PC-9 (cell line): ENCODE results near the gene KCNJ6. TPM values are rescaled to one million over a fixed set of nuclear protein-coding genes. Genes with fewer than 3 reads are reported as not detected.
"Not testable (repeated sequence)": the region's sequence is repeated elsewhere in the genome, so short reads cannot be mapped to it uniquely, and the experiment has no call there.

Experiments used
- BruUV-seq: library from RNA; stranded (reverse); fragments of 400-500 nt; replicated peaks from 2 replicates; lab custom pipeline; 2021; lab: Mats Ljungman, UMichigan
- CTCF ChIA-PET: fragments of 300-600 bp; sonication (Branson Sonifier 250); formaldehyde crosslinking; loops from one replicate; lab custom pipeline; 2022; ENCODE audit warnings: antibody characterized with exemption; lab: Charles Lee
- POLR2A ChIA-PET: fragments of 300-600 bp; sonication (Branson Sonifier 250); formaldehyde crosslinking; loops from one replicate; lab custom pipeline; 2022; ENCODE audit warnings: antibody characterized with exemption; ENCODE audit not compliant: unreplicated experiment; lab: Charles Lee
- DNase-seq, 2 experiments: peaks; one replicate each; pipeline versions ENCODE4 v3.0.0 to v3.0.0-alpha.2; 2015 to 2022; ENCODE audit warnings: mixed read lengths in 1 of 2
- H2AFZ ChIP-seq: fragments of 200-600 bp; sonication (generic); 2 replicates; pipeline ENCODE4 v1.8.1; 2017; ENCODE audit warnings: antibody characterized with exemption
- H3F3A ChIP-seq: fragments of 200-600 bp; sonication (generic); 2 replicates; pipeline ENCODE4 v1.8.1; 2017; ENCODE audit warnings: antibody characterized with exemption, mild to moderate bottlenecking, low read depth; ENCODE audit not compliant: insufficient read depth
- H3K27ac ChIP-seq: fragments of 200-600 bp; sonication (generic); 2 replicates; pipeline ENCODE4 v1.6.1; 2016; ENCODE audit warnings: mixed run types
- H3K27me3 ChIP-seq: fragments of 200-600 bp; sonication (generic); 2 replicates; pipeline ENCODE4 v1.6.1; 2016; ENCODE audit warnings: low read depth, mixed run types; ENCODE audit not compliant: insufficient read depth
- H3K36me3 ChIP-seq: fragments of 200-600 bp; sonication (generic); 2 replicates; pipeline ENCODE4 v1.6.1; 2016; ENCODE audit warnings: low read depth, mixed run types
- H3K4me1 ChIP-seq: fragments of 200-600 bp; sonication (generic); replicated peaks from 2 replicates; pipeline ENCODE4 v1.6.1; 2016; ENCODE audit warnings: mixed run types; ENCODE audit not compliant: insufficient read depth
- H3K4me2 ChIP-seq: fragments of 200-600 bp; sonication (generic); 2 replicates; pipeline ENCODE4 v1.6.1; 2017; ENCODE audit warnings: mixed run types
- H3K4me3 ChIP-seq: fragments of 200-600 bp; sonication (generic); 2 replicates; pipeline ENCODE4 v1.6.1; 2016; ENCODE audit warnings: mixed run types
- H3K79me2 ChIP-seq: fragments of 200-600 bp; sonication (generic); 2 replicates; pipeline ENCODE4 v1.6.1; 2017; ENCODE audit warnings: low read depth, mixed run types
- H3K9me2 ChIP-seq: fragments of 200-600 bp; sonication (generic); 2 replicates; pipeline ENCODE4 v1.8.1; 2017; ENCODE audit warnings: mild to moderate bottlenecking; ENCODE audit not compliant: insufficient read depth
- H3K9me3 ChIP-seq: fragments of 200-600 bp; sonication (generic); 2 replicates; pipeline ENCODE4 v1.8.1; 2016; ENCODE audit warnings: low read depth; ENCODE audit not compliant: insufficient read depth
- H4K20me1 ChIP-seq: fragments of 200-600 bp; sonication (generic); 2 replicates; pipeline ENCODE4 v1.8.1; 2017; ENCODE audit not compliant: insufficient read depth
- EZH2 ChIP-seq: fragments of 200-600 bp; sonication (generic); IDR thresholded peaks from 2 replicates; pipeline ENCODE4 v1.8.0; 2017; ENCODE audit warnings: antibody characterized with exemption, low read depth
- intact Hi-C: fragments of 100-400 bp; cut with micrococcal nuclease; formaldehyde crosslinking; loops from one replicate; pipeline ENCODE4 v1.10.0; 2022; ENCODE audit not compliant: unreplicated experiment
- total RNA-seq: library from RNA; stranded (reverse); gene quantifications from 2 replicates; pipeline ENCODE4 v1.2.3, GENCODE V29; 2021
- TF ChIP-seq, protein P1 (sequence below): fragments of 200-600 bp; sonication (generic); conservative IDR thresholded peaks from 2 replicates; pipeline ENCODE4 v1.6.1; 2017; ENCODE audit warnings: mixed run types, antibody characterized with exemption, mild to moderate bottlenecking, moderate library complexity

KCNJ6 gene
- total RNA-seq, 1 experiment from 2014 or later = not detected

DNA sequence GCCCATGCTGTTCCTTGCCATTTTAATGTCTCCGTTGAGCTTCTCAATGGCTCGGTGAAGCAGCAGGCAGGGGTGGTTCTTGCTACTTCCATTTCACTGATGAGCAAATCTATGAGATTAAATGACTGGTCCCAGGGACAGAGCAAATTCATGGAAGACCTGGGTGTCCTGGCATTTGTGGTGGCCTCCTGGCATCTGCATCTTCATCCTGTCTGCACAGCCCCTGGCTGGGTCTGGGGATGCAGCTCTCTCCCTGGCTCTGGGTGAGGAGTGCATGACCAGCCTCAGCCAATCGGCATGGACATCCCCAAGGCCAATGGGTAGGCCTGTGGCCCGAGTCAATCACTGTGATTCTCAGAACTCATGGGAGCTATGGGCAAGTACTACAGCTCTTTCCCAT lies 261.7 kb downstream of the KCNJ6 start:
- Histone ChIP-seq H3F3A (peaks cover 15% of the 10 kb centered on the region; the same call in 1 of the 2 replicates), H3K4me3 (no peak overlapping the region), H2AFZ (no peak overlapping the region), H3K79me2 (no peaks in the 10 kb centered on the region), H3K4me1 (peaks cover 20% of the 10 kb centered on the region), H3K4me2 (no peak overlapping the region), H3K36me3 (no peaks in the 10 kb centered on the region), H3K27ac (no peak overlapping the region), H4K20me1 (no peaks in the 10 kb centered on the region), H3K9me3 (no peaks in the 10 kb centered on the region), H3K27me3 (no peaks in the 10 kb centered on the region), H3K9me2 (no peaks in the 10 kb centered on the region)
- ChIA-PET POLR2A (no interaction called here), CTCF (interaction anchor here (0.7 kb wide), 1 partner anchor 409 kb away, joined by 7 read pairs; no protein-coding TSS in a partner anchor)
- intact Hi-C loops = no loop called here
- no peak for DNase-seq
- no peak for TF ChIP-seq EZH2
- TF ChIP-seq, protein P1, sequence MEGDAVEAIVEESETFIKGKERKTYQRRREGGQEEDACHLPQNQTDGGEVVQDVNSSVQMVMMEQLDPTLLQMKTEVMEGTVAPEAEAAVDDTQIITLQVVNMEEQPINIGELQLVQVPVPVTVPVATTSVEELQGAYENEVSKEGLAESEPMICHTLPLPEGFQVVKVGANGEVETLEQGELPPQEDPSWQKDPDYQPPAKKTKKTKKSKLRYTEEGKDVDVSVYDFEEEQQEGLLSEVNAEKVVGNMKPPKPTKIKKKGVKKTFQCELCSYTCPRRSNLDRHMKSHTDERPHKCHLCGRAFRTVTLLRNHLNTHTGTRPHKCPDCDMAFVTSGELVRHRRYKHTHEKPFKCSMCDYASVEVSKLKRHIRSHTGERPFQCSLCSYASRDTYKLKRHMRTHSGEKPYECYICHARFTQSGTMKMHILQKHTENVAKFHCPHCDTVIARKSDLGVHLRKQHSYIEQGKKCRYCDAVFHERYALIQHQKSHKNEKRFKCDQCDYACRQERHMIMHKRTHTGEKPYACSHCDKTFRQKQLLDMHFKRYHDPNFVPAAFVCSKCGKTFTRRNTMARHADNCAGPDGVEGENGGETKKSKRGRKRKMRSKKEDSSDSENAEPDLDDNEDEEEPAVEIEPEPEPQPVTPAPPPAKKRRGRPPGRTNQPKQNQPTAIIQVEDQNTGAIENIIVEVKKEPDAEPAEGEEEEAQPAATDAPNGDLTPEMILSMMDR = no peak
- no TSS peak for BruUV-seq

DNA sequence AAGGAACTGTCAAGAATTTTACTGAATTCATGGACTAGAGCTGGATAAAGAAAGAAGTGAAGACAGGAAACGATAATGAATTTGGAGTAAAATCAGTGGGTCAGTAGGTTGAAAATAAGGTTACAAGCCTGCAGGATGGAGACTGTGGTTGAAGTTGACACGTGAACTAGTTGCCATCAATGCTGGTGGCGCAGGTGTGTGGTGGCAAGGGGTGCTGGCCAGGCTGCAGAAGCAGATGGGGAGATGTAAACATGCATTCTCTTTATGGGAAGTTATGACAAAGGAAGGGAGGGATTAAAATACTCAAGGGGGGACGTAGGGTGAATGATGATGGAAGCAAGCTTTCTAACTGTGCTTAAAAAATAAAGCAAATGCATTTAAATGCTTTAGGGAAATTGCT lies 263.1 kb downstream of the KCNJ6 start:
- Histone ChIP-seq H3K4me1 (peaks cover 6% of the 10 kb centered on the region), H4K20me1 (no peaks in the 10 kb centered on the region), H3K9me2 (no peaks in the 10 kb centered on the region), H3K27me3 (no peaks in the 10 kb centered on the region), H3K9me3 (no peaks in the 10 kb centered on the region), H2AFZ (no peak overlapping the region), H3K4me3 (no peak overlapping the region), H3F3A (peaks cover 4% of the 10 kb centered on the region; the same call in 1 of the 2 replicates), H3K27ac (no peak overlapping the region), H3K79me2 (no peaks in the 10 kb centered on the region), H3K36me3 (no peaks in the 10 kb centered on the region), H3K4me2 (no peak overlapping the region)
- DNase-seq = no peak
- ChIA-PET POLR2A (no interaction called here), CTCF (interaction anchor here (0.6 kb wide), 1 partner anchor 11 kb away, joined by 6 read pairs; no protein-coding TSS in a partner anchor)
- BruUV-seq = no TSS peak
- TF ChIP-seq, protein P1 = no peak
- TF ChIP-seq EZH2 = no peak
- intact Hi-C loops = no loop called here

DNA sequence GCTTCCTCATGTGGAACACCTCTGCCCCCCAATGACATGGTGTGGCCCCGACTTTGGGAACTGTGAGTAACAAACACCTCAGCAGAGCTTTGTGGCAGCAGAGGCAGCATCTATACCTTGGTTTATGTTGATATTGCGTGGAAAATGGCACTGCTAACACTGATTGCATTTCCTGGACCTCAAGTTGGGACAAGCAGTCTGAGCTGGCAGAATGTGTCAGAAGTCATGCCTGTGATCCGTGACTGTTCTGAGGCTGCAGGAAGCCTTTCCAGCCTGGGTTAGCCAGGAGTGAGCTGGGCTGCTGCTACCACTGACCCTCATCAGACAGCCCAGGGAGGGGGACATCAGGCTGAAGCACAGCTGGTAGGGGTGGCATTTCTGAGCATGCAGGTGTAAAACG lies 268.5 kb downstream of the KCNJ6 start:
- no peak overlapping the region for H2AFZ ChIP-seq
- H3K36me3 ChIP-seq = no peaks in the 10 kb centered on the region
- no peaks in the 10 kb centered on the region for H3F3A ChIP-seq
- DNase-seq = no peak
- no peaks in the 10 kb centered on the region for H3K79me2 ChIP-seq
- H3K9me2 ChIP-seq = no peaks in the 10 kb centered on the region
- H3K27me3 ChIP-seq = no peaks in the 10 kb centered on the region
- TF ChIP-seq EZH2 = no peak
- TF ChIP-seq, protein P1 = no peak
- intact Hi-C loops = no loop called here
- no peaks in the 10 kb centered on the region for H3K4me1 ChIP-seq
- H3K4me3 ChIP-seq = no peak overlapping the region
- H3K9me3 ChIP-seq = no peaks in the 10 kb centered on the region
- no TSS peak for BruUV-seq
- H4K20me1 ChIP-seq = no peaks in the 10 kb centered on the region
- POLR2A ChIA-PET = no interaction called here
- no peak overlapping the region for H3K4me2 ChIP-seq
- CTCF ChIA-PET = interaction anchor here (0.6 kb wide), 1 partner anchor 1159 kb away, joined by 9 read pairs; no protein-coding TSS in a partner anchor
- no peak overlapping the region for H3K27ac ChIP-seq

DNA sequence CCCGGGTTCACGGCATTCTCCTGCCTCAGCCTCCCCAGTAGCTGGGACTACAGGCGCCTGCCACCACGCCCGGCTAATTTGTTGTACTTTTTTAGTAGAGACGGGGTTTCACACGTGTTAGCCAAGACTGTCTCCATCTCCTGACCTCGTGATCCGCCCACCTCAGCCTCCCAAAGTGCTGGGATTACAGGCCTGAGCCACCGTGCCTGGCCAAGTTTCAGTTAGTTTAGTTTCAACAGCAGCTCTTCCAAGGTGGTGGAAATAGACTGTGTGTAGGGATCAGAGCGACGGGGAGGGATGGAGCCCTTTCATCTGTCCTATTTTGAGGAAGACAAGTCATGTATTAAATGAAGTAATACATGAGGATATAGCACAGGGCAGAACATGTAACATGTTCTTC lies 269.5 kb downstream of the KCNJ6 start:
- H3K4me2 ChIP-seq, H3K9me2 ChIP-seq, intact Hi-C loops, POLR2A ChIA-PET, H3K79me2 ChIP-seq, H3K9me3 ChIP-seq, H2AFZ ChIP-seq, CTCF ChIA-PET, H4K20me1 ChIP-seq, H3K4me3 ChIP-seq, H3K27ac ChIP-seq, H3K36me3 ChIP-seq, H3K4me1 ChIP-seq, H3F3A ChIP-seq, H3K27me3 ChIP-seq, BruUV-seq, DNase-seq: not testable (repeated sequence)
